DND-41 (cell line): ENCODE results near the gene C5orf22.

Experiments
- ATAC-seq: fragments of 200-7000 bp; cut with Tn5 transposase; 3 replicates; pipeline ENCODE4 v1.9.1; 2021; ENCODE audit warnings: low read depth; ENCODE audit not compliant: insufficient read depth
- DNase-seq: peaks from one replicate; pipeline ENCODE4 v3.0.0-alpha.2; 2020
- H2AFZ ChIP-seq: 2 replicates; pipeline ENCODE4 v1.6.0; 2012; ENCODE audit warnings: low read depth, low read length
- H3K27ac ChIP-seq: 2 replicates; pipeline ENCODE4 v1.5.1; 2012; ENCODE audit warnings: low read length, inconsistent platforms
- H3K27me3 ChIP-seq: fragments of 200-600 bp; sonication (generic); 2 replicates; pipeline ENCODE4 v1.6.0; 2012; ENCODE audit warnings: low read length, mild to moderate bottlenecking, inconsistent platforms; ENCODE audit not compliant: insufficient read depth, poor library complexity
- H3K36me3 ChIP-seq: 2 replicates; pipeline ENCODE4 v1.5.1; 2012; ENCODE audit warnings: low read length, inconsistent platforms; ENCODE audit not compliant: insufficient read depth
- H3K4me1 ChIP-seq: 2 replicates; pipeline ENCODE4 v1.5.1; 2012; ENCODE audit warnings: mild to moderate bottlenecking, low read length; ENCODE audit not compliant: insufficient read depth
- H3K4me2 ChIP-seq: 2 replicates; pipeline ENCODE4 v1.6.0; 2012; ENCODE audit warnings: mild to moderate bottlenecking, moderate library complexity, low read length, inconsistent platforms; ENCODE audit not compliant: insufficient read depth
- H3K4me3 ChIP-seq, 2 experiments: fragments of 200-600 bp in 1 of 2; shearing (Covaris generic) in 1 of 2; 2 replicates each; pipeline ENCODE4 v1.5.1; 2012 to 2016; ENCODE audit warnings: inconsistent platforms in 2 of 2, low read length in 2 of 2, mild to moderate bottlenecking in 2 of 2, low read depth in 1 of 2, moderate library complexity in 1 of 2
- H3K79me2 ChIP-seq: 2 replicates; pipeline ENCODE4 v1.6.0; 2012; ENCODE audit warnings: low read length, inconsistent platforms; ENCODE audit not compliant: insufficient read depth
- H3K9ac ChIP-seq: 2 replicates; pipeline ENCODE4 v1.6.0; 2012; ENCODE audit warnings: low read depth, mild to moderate bottlenecking, inconsistent platforms, low read length, moderate library complexity
- H3K9me3 ChIP-seq: 2 replicates; pipeline ENCODE4 v1.5.1; 2012; ENCODE audit warnings: low read length, moderate library complexity, mild to moderate bottlenecking, inconsistent platforms; ENCODE audit not compliant: insufficient read depth, severe bottlenecking
- H4K20me1 ChIP-seq: 2 replicates; pipeline ENCODE4 v1.6.0; 2012; ENCODE audit warnings: low read length; ENCODE audit not compliant: insufficient read depth
- EZH2 ChIP-seq: IDR thresholded peaks from 3 replicates; pipeline ENCODE4 v1.6.1; 2012; ENCODE audit warnings: borderline replicate concordance, low read depth, mild to moderate bottlenecking, moderate library complexity, low read length, inconsistent platforms; ENCODE audit not compliant: severe bottlenecking
- TF ChIP-seq, protein P1 (sequence below): IDR thresholded peaks from 2 replicates; pipeline ENCODE4 v1.5.1; 2012; ENCODE audit warnings: borderline replicate concordance, low read length, moderate library complexity, mild to moderate bottlenecking; ENCODE audit not compliant: poor library complexity, severe bottlenecking; ENCODE audit errors: extremely low read depth

Gene C5orf22

DNA sequence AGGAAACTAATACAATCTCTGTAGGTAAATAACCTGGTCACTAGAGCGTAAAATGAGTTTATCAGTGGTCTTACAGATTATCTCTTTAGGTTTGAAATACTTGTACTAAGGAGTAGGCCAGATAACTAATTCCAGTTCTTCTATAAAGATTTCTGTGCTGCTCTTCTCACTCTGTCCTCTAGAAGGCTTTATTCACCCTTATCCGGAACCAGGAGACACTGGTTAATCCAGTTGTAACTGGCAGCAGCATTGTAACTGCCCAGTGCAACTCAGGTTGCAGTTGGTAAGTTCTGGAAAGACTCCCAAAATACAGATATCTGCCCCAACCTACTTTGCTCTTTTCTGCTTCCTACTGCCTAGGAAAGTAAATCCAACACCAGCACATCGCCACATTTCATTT is 19.8 kb downstream of the C5orf22 start:
- ATAC-seq (no peak), DNase-seq (no peak)
- no peaks in the 10 kb centered on the region for H3K4me1 ChIP-seq
- no peak overlapping the region for H2AFZ ChIP-seq
- no peaks in the 10 kb centered on the region for H3K27me3 ChIP-seq
- H3K79me2 ChIP-seq, result no peaks in the 10 kb centered on the region
- no peaks in the 10 kb centered on the region for H4K20me1 ChIP-seq
- H3K4me3 ChIP-seq, result no peak overlapping the region
- H3K9ac ChIP-seq, result no peak overlapping the region
- H3K4me2 ChIP-seq, result no peak overlapping the region
- H3K9me3 ChIP-seq, result no peaks in the 10 kb centered on the region
- TF ChIP-seq, protein P1, sequence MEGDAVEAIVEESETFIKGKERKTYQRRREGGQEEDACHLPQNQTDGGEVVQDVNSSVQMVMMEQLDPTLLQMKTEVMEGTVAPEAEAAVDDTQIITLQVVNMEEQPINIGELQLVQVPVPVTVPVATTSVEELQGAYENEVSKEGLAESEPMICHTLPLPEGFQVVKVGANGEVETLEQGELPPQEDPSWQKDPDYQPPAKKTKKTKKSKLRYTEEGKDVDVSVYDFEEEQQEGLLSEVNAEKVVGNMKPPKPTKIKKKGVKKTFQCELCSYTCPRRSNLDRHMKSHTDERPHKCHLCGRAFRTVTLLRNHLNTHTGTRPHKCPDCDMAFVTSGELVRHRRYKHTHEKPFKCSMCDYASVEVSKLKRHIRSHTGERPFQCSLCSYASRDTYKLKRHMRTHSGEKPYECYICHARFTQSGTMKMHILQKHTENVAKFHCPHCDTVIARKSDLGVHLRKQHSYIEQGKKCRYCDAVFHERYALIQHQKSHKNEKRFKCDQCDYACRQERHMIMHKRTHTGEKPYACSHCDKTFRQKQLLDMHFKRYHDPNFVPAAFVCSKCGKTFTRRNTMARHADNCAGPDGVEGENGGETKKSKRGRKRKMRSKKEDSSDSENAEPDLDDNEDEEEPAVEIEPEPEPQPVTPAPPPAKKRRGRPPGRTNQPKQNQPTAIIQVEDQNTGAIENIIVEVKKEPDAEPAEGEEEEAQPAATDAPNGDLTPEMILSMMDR, result no peak
- TF ChIP-seq EZH2, result no peak
- no peak overlapping the region for H3K27ac ChIP-seq
- peaks cover 55% of the 10 kb centered on the region for H3K36me3 ChIP-seq

DNA sequence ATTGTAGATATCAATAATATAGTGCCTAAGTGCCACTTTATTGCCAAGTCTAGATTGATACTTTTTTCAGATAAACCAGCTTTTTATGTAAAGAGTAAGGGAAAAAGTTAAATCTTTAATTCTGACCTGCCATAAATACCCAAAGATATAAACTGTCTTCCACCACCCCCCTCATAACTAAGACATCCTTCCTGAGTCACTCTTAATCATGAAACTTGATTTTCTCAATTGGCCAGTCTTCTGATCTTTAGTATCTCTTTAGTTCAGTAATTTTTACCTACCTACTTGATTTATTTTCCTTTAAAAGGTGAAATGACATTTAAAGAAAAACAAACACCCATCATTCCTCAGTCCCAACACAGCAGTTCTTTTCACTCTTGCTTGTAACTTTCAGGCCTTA is 21.8 kb downstream of the C5orf22 start:
- Histone ChIP-seq H4K20me1 (no peaks in the 10 kb centered on the region), H3K4me2 (no peak overlapping the region), H3K27me3 (no peaks in the 10 kb centered on the region), H3K79me2 (no peaks in the 10 kb centered on the region), H3K4me3 (no peak overlapping the region), H3K4me1 (no peaks in the 10 kb centered on the region), H3K9me3 (no peaks in the 10 kb centered on the region), H3K27ac (no peak overlapping the region), H3K36me3 (peaks cover 43% of the 10 kb centered on the region), H3K9ac (no peak overlapping the region), H2AFZ (no peak overlapping the region)
- ATAC-seq, result no peak
- TF ChIP-seq EZH2, result no peak
- TF ChIP-seq, protein P1, result no peak
- DNase-seq, result no peak

DNA sequence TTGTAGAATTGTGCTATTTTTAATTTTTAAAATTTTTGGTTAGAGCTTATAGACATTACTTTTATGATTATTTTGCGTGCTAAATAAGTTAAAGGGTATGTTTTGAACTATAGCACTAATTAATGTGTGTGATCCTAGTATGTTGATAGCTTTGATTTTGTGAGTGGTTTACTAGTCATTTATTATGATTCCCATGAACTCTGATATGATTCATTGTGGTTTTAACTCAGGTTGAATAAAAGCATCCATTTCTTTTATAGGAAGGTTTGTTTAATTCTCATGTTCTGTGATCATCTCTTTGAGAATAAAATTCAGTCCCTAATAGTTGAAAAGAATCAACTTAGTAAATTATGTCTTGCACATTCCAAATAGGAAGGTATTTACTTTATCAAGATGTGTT is 22.5 kb downstream of the C5orf22 start:
- H3K4me3 ChIP-seq, result no peak overlapping the region
- TF ChIP-seq EZH2, result no peak
- TF ChIP-seq, protein P1, result no peak
- H3K27ac ChIP-seq, result no peak overlapping the region
- DNase-seq (no peak), ATAC-seq (no peak)
- H3K4me2 ChIP-seq, result no peak overlapping the region
- H2AFZ ChIP-seq, result no peak overlapping the region
- H3K4me1 ChIP-seq, result no peaks in the 10 kb centered on the region
- no peaks in the 10 kb centered on the region for H3K79me2 ChIP-seq
- peaks cover 43% of the 10 kb centered on the region for H3K36me3 ChIP-seq
- no peaks in the 10 kb centered on the region for H3K27me3 ChIP-seq
- H4K20me1 ChIP-seq, result no peaks in the 10 kb centered on the region
- H3K9me3 ChIP-seq, result no peaks in the 10 kb centered on the region
- H3K9ac ChIP-seq, result no peak overlapping the region

DNA sequence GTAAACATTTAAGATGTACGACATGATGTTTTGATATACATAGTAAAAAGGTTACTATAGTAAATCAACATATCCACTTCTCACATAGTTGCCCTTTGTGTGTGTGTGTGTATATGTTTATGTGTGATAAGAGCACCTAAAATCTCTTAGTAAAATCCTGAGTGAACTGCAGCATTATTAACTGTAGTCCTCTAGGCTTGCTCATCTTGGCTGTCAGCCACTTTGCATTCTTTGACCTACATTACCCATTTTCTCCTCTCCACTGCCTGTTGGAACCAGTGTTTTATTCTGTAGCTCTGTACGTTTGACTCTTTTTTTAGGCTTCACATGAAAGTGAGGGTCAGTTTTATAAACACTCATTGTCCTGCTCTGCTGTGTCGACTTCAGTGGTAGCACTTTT is 24.4 kb downstream of the C5orf22 start:
- Histone ChIP-seq H3K4me3 (no peak overlapping the region), H4K20me1 (no peaks in the 10 kb centered on the region), H3K27ac (no peak overlapping the region), H3K79me2 (no peaks in the 10 kb centered on the region), H3K36me3 (peaks cover 33% of the 10 kb centered on the region), H3K4me2 (no peak overlapping the region), H3K27me3 (no peaks in the 10 kb centered on the region), H3K9ac (no peak overlapping the region), H2AFZ (no peak overlapping the region), H3K9me3 (no peaks in the 10 kb centered on the region), H3K4me1 (no peaks in the 10 kb centered on the region)
- ATAC-seq (no peak), DNase-seq (no peak)
- TF ChIP-seq, protein P1, result no peak
- no peak for TF ChIP-seq EZH2
